GM23338 (cell line): Measurements from ENCODE around the gene PHAF1. TPM values are rescaled to one million over a fixed set of nuclear protein-coding genes. Genes with fewer than 3 reads are reported as not detected.
"Not testable (repeated sequence)": the region's sequence is repeated elsewhere in the genome, so short reads cannot be mapped to it uniquely, and the experiment has no call there.

Experiments used
- ATAC-seq: fragments of 200-7000 bp; cut with Tn5 transposase; 3 replicates; pipeline ENCODE4 v1.9.1; 2020
- DNase-seq: peaks from one replicate; pipeline ENCODE4 v3.0.0-alpha.2; 2015; ENCODE audit warnings: low spot score
- H2AFZ ChIP-seq: fragments of 200-600 bp; sonication (generic); 2 replicates; pipeline ENCODE4 v1.8.0; 2016; ENCODE audit warnings: antibody characterized with exemption, mild to moderate bottlenecking, moderate library complexity
- H3F3A ChIP-seq: fragments of 200-600 bp; sonication (generic); replicated peaks from 2 replicates; pipeline ENCODE4 v1.8.0; 2017; ENCODE audit warnings: antibody characterized with exemption, mixed run types, low read depth
- H3K27ac ChIP-seq: fragments of 200-600 bp; sonication (generic); 2 replicates; pipeline ENCODE4 v1.6.1; 2016; ENCODE audit warnings: low read depth
- H3K27me3 ChIP-seq: fragments of 200-600 bp; sonication (generic); 2 replicates; pipeline ENCODE4 v1.8.0; 2016; ENCODE audit warnings: mild to moderate bottlenecking, mixed run types, moderate library complexity; ENCODE audit not compliant: insufficient read depth
- H3K36me3 ChIP-seq: fragments of 200-600 bp; sonication (generic); 2 replicates; pipeline ENCODE4 v1.8.0; 2016; ENCODE audit warnings: mild to moderate bottlenecking; ENCODE audit not compliant: insufficient read depth
- H3K4me1 ChIP-seq: fragments of 200-600 bp; sonication (generic); 2 replicates; pipeline ENCODE4 v1.8.0; 2016; ENCODE audit warnings: mild to moderate bottlenecking, moderate library complexity; ENCODE audit not compliant: insufficient read depth
- H3K4me2 ChIP-seq: fragments of 200-600 bp; sonication (generic); 2 replicates; pipeline ENCODE4 v1.7.1; 2017; ENCODE audit warnings: mixed run types
- H3K4me3 ChIP-seq: fragments of 200-600 bp; sonication (generic); 2 replicates; pipeline ENCODE4 v1.6.1; 2016; ENCODE audit warnings: mixed run types
- H3K79me2 ChIP-seq: fragments of 200-600 bp; sonication (generic); replicated peaks from 2 replicates; pipeline ENCODE4 v1.8.0; 2017; ENCODE audit warnings: mild to moderate bottlenecking; ENCODE audit not compliant: insufficient read depth
- H3K9me2 ChIP-seq: fragments of 200-600 bp; sonication (generic); 2 replicates; pipeline ENCODE4 v1.8.0; 2017; ENCODE audit not compliant: insufficient read depth
- H4K20me1 ChIP-seq: fragments of 200-600 bp; sonication (generic); replicated peaks from 2 replicates; pipeline ENCODE4 v1.8.0; 2017; ENCODE audit warnings: mild to moderate bottlenecking; ENCODE audit not compliant: insufficient read depth
- H3K27ac Mint-ChIP-seq: 2 replicates; pipeline ENCODE4 v1.8.0; 2020; ENCODE audit warnings: inconsistent platforms, mild to moderate bottlenecking, moderate library complexity, mixed read lengths
- H3K27me3 Mint-ChIP-seq: 3 replicates; pipeline ENCODE4 v1.8.0; 2022; ENCODE audit warnings: low read depth, mild to moderate bottlenecking, moderate library complexity, mixed read lengths, inconsistent platforms; ENCODE audit not compliant: insufficient read depth, poor library complexity
- H3K36me3 Mint-ChIP-seq: 3 replicates; pipeline ENCODE4 v1.8.0; 2021; ENCODE audit warnings: low read depth, mild to moderate bottlenecking, inconsistent platforms, moderate library complexity, mixed read lengths
- H3K4me1 Mint-ChIP-seq: 3 replicates; pipeline ENCODE4 v1.8.0; 2020; ENCODE audit warnings: mild to moderate bottlenecking, inconsistent platforms, mixed read lengths
- H3K4me3 Mint-ChIP-seq: 3 replicates; pipeline ENCODE4 v1.8.0; 2021; ENCODE audit warnings: moderate library complexity, mild to moderate bottlenecking, inconsistent platforms, mixed read lengths
- H3K9me3 Mint-ChIP-seq: 3 replicates; pipeline ENCODE4 v1.8.0; 2020; ENCODE audit warnings: moderate library complexity, mild to moderate bottlenecking, inconsistent platforms, mixed read lengths
- CREB1 ChIP-seq: fragments of 250-450 bp; sonication (Bioruptor Pico); IDR thresholded peaks from 2 replicates; pipeline ENCODE4 v1.5.0; 2020; ENCODE audit warnings: low read depth, mild to moderate bottlenecking, moderate library complexity
- CTCF ChIP-seq, 2 experiments: fragments of 200-600 bp in 1 of 2; sonication (generic) in 1 of 2; conservative IDR thresholded peaks; 2 replicates each; pipeline versions ENCODE4 v1.5.1 to v1.6.1; 2016 to 2017; ENCODE audit warnings: antibody characterized with exemption in 2 of 2, low read depth in 2 of 2, mild to moderate bottlenecking in 2 of 2, moderate library complexity in 1 of 2
- JUNB ChIP-seq: IDR thresholded peaks from one replicate; pipeline ENCODE4 v1.6.1; 2016; ENCODE audit warnings: antibody characterized with exemption; ENCODE audit not compliant: unreplicated experiment
- NANOG ChIP-seq: IDR thresholded peaks from 2 replicates; pipeline ENCODE4 v1.6.1; 2016; ENCODE audit warnings: antibody characterized with exemption, borderline replicate concordance
- POLR2AphosphoS5 ChIP-seq: IDR thresholded peaks from 2 replicates; pipeline ENCODE4 v1.6.1; 2016; ENCODE audit warnings: antibody characterized with exemption, low read depth
- REST ChIP-seq: IDR thresholded peaks from one replicate; pipeline ENCODE4 v1.6.1; 2018; ENCODE audit warnings: antibody characterized with exemption; ENCODE audit not compliant: unreplicated experiment
- ZNF331 ChIP-seq: fragments of 250-450 bp; sonication (Bioruptor Pico); IDR thresholded peaks from 2 replicates; pipeline ENCODE4 v1.5.0; 2020; ENCODE audit warnings: low read depth, mild to moderate bottlenecking, moderate library complexity
- polyA plus RNA-seq: library from polyadenylated mRNA; unstranded; fragments of >200 nt; fragmentation: Nextera tagmentation; extraction: Ambion mirVana; gene quantifications from 2 replicates; pipeline ENCODE4 v1.2.1, GENCODE V29; 2016
- total RNA-seq: library from RNA; depleted of rRNA; stranded (reverse); fragments of >200 nt; shearing (Covaris generic); gene quantifications from 2 replicates; pipeline ENCODE4 v1.2.3, GENCODE V29; 2014

Gene PHAF1
- total and polyA plus RNA-seq, 2 experiments from 2014 or later = 14.7 to 35.9 TPM

GRCh38 chr16:67120025-67120424, 10.3 kb downstream of the PHAF1 start:
- ATAC-seq (no peak), DNase-seq (no peak)
- Histone ChIP-seq H4K20me1 (peaks cover 17% of the 10 kb centered on the region; the same call in 1 of the 2 replicates), H3K27ac (no peak overlapping the region), H3K4me3 (no peak overlapping the region), H3K4me1 (peaks cover 8% of the 10 kb centered on the region), H3K79me2 (peaks cover 25% of the 10 kb centered on the region), H3K27me3 (no peaks in the 10 kb centered on the region), H3K9me2 (no peaks in the 10 kb centered on the region), H2AFZ (no peak overlapping the region), H3K36me3 (no peaks in the 10 kb centered on the region; the same call in 1 of the 2 replicates), H3F3A (no peaks in the 10 kb centered on the region), H3K4me2 (no peak overlapping the region)
- Mint-ChIP-seq H3K4me1 (peaks cover 10% of the 10 kb centered on the region), H3K27me3 (no peaks in the 10 kb centered on the region), H3K4me3 (no peak overlapping the region), H3K9me3 (no peaks in the 10 kb centered on the region; the same call in 2 of the 3 replicates), H3K27ac (no peak overlapping the region), H3K36me3 (peaks cover 20% of the 10 kb centered on the region)
- no peak for TF ChIP-seq POLR2AphosphoS5
- TF ChIP-seq NANOG = no peak
- TF ChIP-seq CTCF (conservative IDR thresholded peaks at IDR 0.05; ENCODE audit: low read depth in 2 of 2) = no peak
- no peak for TF ChIP-seq REST
- no peak for TF ChIP-seq ZNF331 (CRISPR knock-in tag)
- TF ChIP-seq CREB1 (CRISPR knock-in tag) = no peak
- TF ChIP-seq JUNB = no peak

GRCh38 chr16:67122799-67123198, 13.1 kb downstream of the PHAF1 start:
- H3K4me3 ChIP-seq, H3K9me3 Mint-ChIP-seq, H3F3A ChIP-seq, H3K27ac ChIP-seq, H3K4me1 ChIP-seq, H3K79me2 ChIP-seq, H3K4me2 ChIP-seq, H3K27me3 Mint-ChIP-seq, H3K27me3 ChIP-seq, H3K9me2 ChIP-seq, DNase-seq, H3K36me3 ChIP-seq, H3K4me3 Mint-ChIP-seq, H4K20me1 ChIP-seq, H3K4me1 Mint-ChIP-seq, H3K27ac Mint-ChIP-seq, H2AFZ ChIP-seq, ATAC-seq: not testable (repeated sequence)
- H3K36me3 Mint-ChIP-seq = peaks cover 24% of the 10 kb centered on the region
